K562 (cell line): ENCODE measurements around the gene EFNB3. TPM values are rescaled to one million over a fixed set of nuclear protein-coding genes. Genes with fewer than 3 reads are reported as not detected.

Source experiments
- ATAC-seq: fragments of 200-7000 bp; cut with Tn5 transposase; 3 replicates; pipeline ENCODE4 v1.9.1; 2020; ENCODE audit warnings: moderate library complexity
- Bru-seq: library from RNA; stranded (reverse); fragments of 400-500 nt; gene quantifications from one replicate; lab custom pipeline; 2021; lab: Mats Ljungman, UMichigan
- BruChase-seq, 2 experiments: library from RNA; stranded (reverse); fragments of 400-500 nt; gene quantifications; one replicate each; lab custom pipeline; 2021; lab: Mats Ljungman, UMichigan
- BruUV-seq: library from RNA; stranded (reverse); fragments of 400-500 nt; replicated peaks from 2 replicates; lab custom pipeline; 2021; lab: Mats Ljungman, UMichigan
- CTCF ChIA-PET: fragments of 300-600 bp; formaldehyde crosslinking; extraction: SDS; loops from one replicate; lab custom pipeline; 2021; ENCODE audit warnings: low intra/inter-chr PET ratio; lab: Yijun Ruan, JAX
- POLR2A ChIA-PET: fragments of 300-600, 350-650 bp; sonication (Branson Sonifier 250); formaldehyde crosslinking; extraction: SDS; loops from one replicate; lab custom pipeline; 2021; ENCODE audit warnings: antibody characterized with exemption, inconsistent platforms; lab: Yijun Ruan, JAX
- DNase-seq, 4 experiments: peaks; one replicate each; pipeline versions ENCODE4 v3.0.0 to v3.0.0-alpha.2; 2011 to 2018; ENCODE audit warnings: low spot score in 3 of 4, mixed read lengths in 3 of 4; ENCODE audit errors: extremely low read depth in 1 of 4
- FAIRE-seq: peaks from 2 replicates; lab custom pipeline; 2011; peaks lifted over from hg19 to GRCh38; lab: Jason Lieb, UNC
- H2AFZ ChIP-seq: 2 replicates; pipeline ENCODE4 v1.6.0; 2011; ENCODE audit warnings: low read depth, low read length, control low read depth, inconsistent platforms
- H3K27ac ChIP-seq: fragments of 200-600 bp; 3 replicates; pipeline ENCODE4 v1.8.0; 2011; ENCODE audit warnings: low read depth, mild to moderate bottlenecking, control low read depth, inconsistent platforms, low read length, moderate library complexity, mixed read lengths; ENCODE audit errors: extremely low read depth
- H3K27me3 ChIP-seq, 2 experiments: fragments of 300-600 bp in 1 of 2; 2 replicates in 1 of 2; 3 replicates in 1 of 2; pipeline versions ENCODE4 v1.6.0 to v1.8.0; 2011; ENCODE audit warnings: inconsistent platforms in 2 of 2, low read length in 2 of 2, mild to moderate bottlenecking in 1 of 2, mixed read lengths in 1 of 2, moderate library complexity in 1 of 2; ENCODE audit not compliant: control insufficient read depth in 2 of 2, insufficient read depth in 2 of 2
- H3K36me3 ChIP-seq: fragments of 300-600 bp; 3 replicates; pipeline ENCODE4 v1.8.0; 2011; ENCODE audit warnings: mild to moderate bottlenecking, low read length, inconsistent platforms; ENCODE audit not compliant: control insufficient read depth, insufficient read depth
- H3K4me1 ChIP-seq, 2 experiments: fragments of 200-600 bp in 1 of 2; replicated peaks in 1 of 2; 2 replicates in 1 of 2; 3 replicates in 1 of 2; pipeline versions ENCODE4 v1.5.1 to v1.8.0; 2011; ENCODE audit warnings: inconsistent platforms in 2 of 2, low read length in 2 of 2, mild to moderate bottlenecking in 1 of 2, mixed read lengths in 1 of 2, moderate library complexity in 1 of 2; ENCODE audit not compliant: control insufficient read depth in 2 of 2, insufficient read depth in 2 of 2
- H3K4me2 ChIP-seq: 2 replicates; pipeline ENCODE4 v1.6.1; 2011; ENCODE audit warnings: low read length, control low read depth, inconsistent platforms, mixed read lengths; ENCODE audit not compliant: insufficient read depth
- H3K4me3 ChIP-seq: fragments of 200-600 bp; sonication (generic), shearing (Covaris generic); 2 replicates; pipeline ENCODE4 v1.5.1; 2016; ENCODE audit warnings: control low read depth, inconsistent platforms
- H3K79me2 ChIP-seq: fragments of 200-600 bp; 3 replicates; pipeline ENCODE4 v1.8.0; 2011; ENCODE audit warnings: low read length, inconsistent platforms; ENCODE audit not compliant: control insufficient read depth, insufficient read depth
- H3K9ac ChIP-seq, 2 experiments: 2 replicates each; pipeline versions ENCODE4 v1.6.0 to v1.6.1; 2011; ENCODE audit warnings: low read depth in 2 of 2, low read length in 2 of 2, control low read depth in 1 of 2, inconsistent platforms in 1 of 2, mild to moderate bottlenecking in 1 of 2, mixed read lengths in 1 of 2; ENCODE audit not compliant: insufficient read depth in 1 of 2
- H3K9me1 ChIP-seq: one replicate; pipeline ENCODE4 v1.6.0; 2011; ENCODE audit warnings: inconsistent platforms, mild to moderate bottlenecking, low read length, moderate library complexity; ENCODE audit not compliant: control insufficient read depth, insufficient read depth
- H3K9me3 ChIP-seq: replicated peaks from 2 replicates; pipeline ENCODE4 v1.5.1; 2011; ENCODE audit warnings: low read depth, low read length, inconsistent platforms; ENCODE audit not compliant: control insufficient read depth, insufficient read depth
- H4K20me1 ChIP-seq: replicated peaks from 2 replicates; pipeline ENCODE4 v1.6.1; 2011; ENCODE audit warnings: low read length, inconsistent platforms, mixed read lengths; ENCODE audit not compliant: control insufficient read depth, insufficient read depth
- ELF4 ChIP-seq: fragments of 450-650 bp; formaldehyde crosslinking; IDR thresholded peaks from 2 replicates; pipeline ENCODE4 v1.4.0; 2022; ENCODE audit warnings: missing genetic modification characterization
- ESRRA ChIP-seq: fragments of 450-650 bp; IDR thresholded peaks from 2 replicates; pipeline ENCODE4 v1.6.1; 2014; ENCODE audit warnings: low read depth, mild to moderate bottlenecking, moderate library complexity, borderline replicate concordance
- RBM25 ChIP-seq: fragments of 200-400 bp; formaldehyde crosslinking; IDR thresholded peaks from 2 replicates; pipeline ENCODE4 v1.6.1; 2018; ENCODE audit warnings: low read length, low read depth, moderate library complexity; ENCODE audit not compliant: severe bottlenecking
- TSHZ1 ChIP-seq: fragments of 250-450 bp; sonication (Bioruptor Pico); IDR thresholded peaks from 2 replicates; pipeline ENCODE4 v1.4.0; 2020; ENCODE audit warnings: mild to moderate bottlenecking, moderate library complexity
- WGBS: fragments of 100-300 bp; shearing (Covaris generic); methylation state at CpG from one replicate; pipeline ENCODE4 v1.1.6; 2016; ENCODE audit warnings: low coverage, mixed read lengths; ENCODE audit not compliant: insufficient coverage; ENCODE audit errors: missing lambda C conversion rate; 5-methylcytosine and 5-hydroxymethylcytosine counted together
- in situ Hi-C: fragments of 300-500 bp; cut with MboI; formaldehyde crosslinking; loops from 4 replicates; pipeline ENCODE4 v1.15.0; 2018; ENCODE audit warnings: inconsistent platforms, mixed read lengths
- intact Hi-C: fragments of 100-400 bp; cut with micrococcal nuclease; formaldehyde crosslinking; loops from 2 replicates; pipeline ENCODE4 v1.14.2; 2022
- long read RNA-seq, 3 experiments: library from polyadenylated mRNA in 2 of 3; library from RNA in 1 of 3; unstranded in 2 of 3; stranded (forward) in 1 of 3; transcript quantifications; one replicate each; pipeline ENCODE4 v2.0.0, GENCODE V29; 2019 to 2022
- polyA minus RNA-seq, 3 experiments: library from RNA; depleted of rRNA, polyadenylated mRNA; stranded (reverse); fragments of >200 nt; gene quantifications; 2 replicates each; pipeline ENCODE4 v1.2.3, GENCODE V29; 2011
- polyA plus RNA-seq, 8 experiments: library from polyadenylated mRNA; depleted of rRNA in 4 of 8; stranded (reverse) in 5 of 8; unstranded in 3 of 8; fragments of >200 nt; fragmentation: Nextera tagmentation in 2 of 8; fragmentation: Illumina TruSeq in 1 of 8; extraction: Ambion mirVana in 2 of 8; extraction: Trizol in 1 of 8; gene quantifications; 2 replicates each; pipeline versions ENCODE4 v1.2.1 to v1.2.3, GENCODE V29; 2011 to 2014; ENCODE audit warnings: inconsistent platforms in 1 of 8, missing spikeins in 1 of 8
- total RNA-seq, 7 experiments: library from RNA; depleted of rRNA in 6 of 7; stranded (reverse); fragments of >200 nt in 6 of 7; fragmentation: Illumina TruSeq in 2 of 7; extraction: Trizol in 2 of 7; gene quantifications; 2 replicates each; pipeline versions ENCODE4 v1.2.1 to v1.2.3, GENCODE V29; 2011 to 2021; ENCODE audit warnings: low replicate concordance in 1 of 7

Gene EFNB3, protein sequence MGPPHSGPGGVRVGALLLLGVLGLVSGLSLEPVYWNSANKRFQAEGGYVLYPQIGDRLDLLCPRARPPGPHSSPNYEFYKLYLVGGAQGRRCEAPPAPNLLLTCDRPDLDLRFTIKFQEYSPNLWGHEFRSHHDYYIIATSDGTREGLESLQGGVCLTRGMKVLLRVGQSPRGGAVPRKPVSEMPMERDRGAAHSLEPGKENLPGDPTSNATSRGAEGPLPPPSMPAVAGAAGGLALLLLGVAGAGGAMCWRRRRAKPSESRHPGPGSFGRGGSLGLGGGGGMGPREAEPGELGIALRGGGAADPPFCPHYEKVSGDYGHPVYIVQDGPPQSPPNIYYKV
- total RNA-seq (2011; cell fraction: chromatin; rRNA removed; ENCODE audit: low replicate concordance) = 0.16 and 0.19 TPM in 2 replicates
- 0.26 TPM in 1 of 2 replicates, not detected in the other for total RNA-seq (2011; cell fraction: nucleolus; rRNA removed)
- total RNA-seq (2011; cell fraction: nucleoplasm; rRNA removed) = 0.07 and 0.46 TPM in 2 replicates
- total RNA-seq (2014; rRNA removed) = 0.04 TPM in 1 of 2 replicates, not detected in the other
- total RNA-seq (2014; rRNA removed; fragmentation: Illumina TruSeq; extraction: Trizol) = not detected in 2 replicates
- not detected in 2 replicates for total RNA-seq (2015; rRNA removed; fragmentation: Illumina TruSeq; extraction: Trizol)
- total RNA-seq (2021) = not detected in 2 replicates
- 0.04 TPM in 1 of 2 replicates, not detected in the other for polyA plus RNA-seq (2011; rRNA removed)
- 0.01 TPM in 1 of 2 replicates, not detected in the other for polyA plus RNA-seq (2011; cell fraction: cytosol; rRNA removed)
- polyA plus RNA-seq (2011; cell fraction: nucleus; rRNA removed) = 0.17 and 0.18 TPM in 2 replicates
- polyA plus RNA-seq (2012) = 0.03 TPM in 1 of 2 replicates, not detected in the other
- polyA plus RNA-seq (2014; fragmentation: Illumina TruSeq; extraction: Trizol) = not detected in 2 replicates
- not detected for polyA plus RNA-seq (2014; fragmentation: Nextera tagmentation; extraction: Ambion mirVana)
- polyA plus RNA-seq (2014; rRNA removed) = not detected in 2 replicates
- polyA minus RNA-seq (2011; rRNA and poly(A)+ RNA removed) = 0.07 TPM in 1 of 2 replicates, not detected in the other
- not detected in 2 replicates for polyA minus RNA-seq (2011; cell fraction: cytosol; rRNA and poly(A)+ RNA removed)
- not detected in 2 replicates for polyA minus RNA-seq (2011; cell fraction: nucleus; rRNA and poly(A)+ RNA removed)
- percentile 22 among the genes with signal in this experiment for Bru-seq, nascent RNA
- percentile 26 among the genes with signal in this experiment for BruChase-seq, experiment 1, labeled RNA remaining after a 2-hour chase
- BruChase-seq, experiment 2, labeled RNA remaining after a 6-hour chase = percentile 27 among the genes with signal in this experiment
- long read RNA-seq, experiment 1 = 0 reads
- long read RNA-seq, experiment 2 = 0 reads
- long read RNA-seq, experiment 3 = 0 reads

- peak; percentile 39 for ATAC-seq
- BruUV-seq = no TSS peak
- WGBS = 50% methylated on average over 11 of the region's 45 CpGs
Observed at GRCh38 chr17:7704601-7705268, at the start of gene EFNB3. EFNB3 (plus strand) TSS chr17:7705202; CDS start chr17:7705599, 397 bp downstream.

More at GRCh38 chr17:7704601-7705268, at the start of gene EFNB3:
- Histone ChIP-seq H4K20me1 (no peaks in the 10 kb centered on the region), H3K4me2 (no peak within 1 kb of the TSS), H3K9me1 (no peaks in the 10 kb centered on the region), H3K9ac (no peak within 1 kb of the TSS), H3K4me1 (peaks cover 5 to 23% of the 10 kb centered on the region in 2 experiments; a peak in 3 of 5 replicates), H3K36me3 (0 out of 3 replicates have a peak, but pooled peaks cover 3% of the 10 kb centered on the region), H3K27me3 (peaks cover 7 to 27% of the 10 kb centered on the region in 2 experiments; a peak in 4 of 5 replicates), H2AFZ (no peak within 1 kb of the TSS), H3K27ac (no peak within 1 kb of the TSS), H3K4me3 (no peak within 1 kb of the TSS), H3K79me2 (no peaks in the 10 kb centered on the region), H3K9me3 (no peaks in the 10 kb centered on the region)
- ChIA-PET CTCF (interaction anchor here (0.6 kb wide), 1 partner anchor 25 kb away, joined by 4 read pairs; no protein-coding TSS in a partner anchor), POLR2A (interaction anchor here (2.4 to 7.6 kb wide), 3 partner anchors 9 to 17 kb away, joined by 7 to 67 read pairs (median 13); partner anchors contain the start of genes TP53 and WRAP53)
- in situ Hi-C loops = no loop called here
- intact Hi-C loops = no loop called here
- TF ChIP-seq TSHZ1 (no peak), RBM25 (peak; percentile 74), ELF4 (CRISPR knock-in tag) (no peak), ESRRA (peak; percentile 83)
- FAIRE-seq = no peak
- DNase-seq = peak in 2 of 4 experiments; percentile 54 to 60
